GM21515 (cell line): ENCODE measurements around the gene COL21A1.

ENCODE experiments used
- ATAC-seq: cut with Tn5 transposase; IDR thresholded peaks from one replicate; pipeline ENCODE4 v1.9.1; 2021; ENCODE audit not compliant: unreplicated experiment

Gene COL21A1

DNA sequence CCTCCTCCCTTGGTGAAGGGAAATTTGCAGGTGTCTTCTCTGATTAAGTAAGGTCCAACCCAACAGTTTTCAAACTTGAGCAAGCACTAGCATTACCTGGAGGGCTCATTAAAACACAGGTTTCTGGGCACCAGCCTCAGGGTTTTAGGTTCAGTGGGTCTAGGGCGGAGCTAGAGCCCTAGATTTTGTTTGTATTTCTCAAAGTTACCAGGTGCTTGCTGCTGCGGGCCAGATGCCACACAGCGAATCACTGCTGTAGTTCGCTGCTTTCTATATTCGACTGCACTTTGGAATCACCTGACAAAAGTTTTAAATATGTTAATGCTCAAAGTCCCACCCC is 869 bp downstream of the COL21A1 start:
- ATAC-seq: no peak

DNA sequence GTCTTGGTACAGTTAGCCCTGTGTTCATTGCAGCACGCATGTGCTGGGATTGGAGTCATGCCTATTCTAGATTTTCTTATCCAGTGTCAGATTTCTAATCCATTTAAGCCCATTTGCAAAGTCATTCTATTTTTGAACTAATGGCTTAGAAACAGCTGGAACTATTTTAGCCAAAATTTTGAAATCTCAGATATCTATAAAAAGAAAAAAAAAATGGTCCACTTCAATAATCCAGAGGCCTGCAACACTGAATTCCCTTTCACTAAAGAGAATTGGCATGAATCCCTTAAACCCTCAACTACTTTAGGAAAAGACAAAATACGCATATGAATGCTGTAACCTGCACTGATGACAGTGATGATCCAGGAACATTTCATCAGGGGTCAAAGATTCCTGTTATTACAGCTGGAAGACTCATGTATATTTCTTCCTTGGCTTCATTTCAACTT is 1.5 kb downstream of the COL21A1 start:
- ATAC-seq: no peak

DNA sequence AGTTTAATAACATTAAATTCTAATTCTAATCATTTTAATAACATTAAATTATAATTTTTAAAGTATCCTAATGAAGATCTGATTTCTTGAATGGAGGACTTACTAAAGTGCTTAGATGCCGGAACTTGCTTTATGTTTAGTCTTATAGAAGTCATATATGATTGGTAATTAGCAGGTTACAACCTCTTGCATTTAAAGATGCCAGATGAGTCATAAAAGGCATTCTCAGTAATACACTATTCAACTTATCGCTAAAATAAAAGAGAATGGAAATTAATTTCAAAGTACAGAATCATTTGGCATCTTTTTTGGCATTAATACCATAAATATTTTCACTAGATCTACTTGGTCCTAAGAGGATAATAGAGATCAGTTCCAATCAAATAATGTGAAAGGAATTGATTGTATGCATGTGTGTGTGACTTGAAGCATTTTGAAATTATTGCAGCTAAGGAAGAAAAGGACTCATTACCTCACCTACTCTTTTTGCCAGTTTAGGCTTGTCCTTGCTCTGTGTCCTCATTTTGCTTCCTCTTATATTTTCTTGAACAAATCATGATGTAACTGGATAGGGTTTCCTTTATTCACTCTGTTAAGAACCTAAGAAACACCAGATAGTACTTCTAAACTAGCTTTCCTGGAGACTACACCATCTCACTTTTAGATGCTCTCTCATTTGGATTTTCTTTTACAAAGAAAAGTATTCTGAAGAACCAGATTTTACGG is 2.7 kb downstream of the COL21A1 start:
- ATAC-seq: no peak

DNA sequence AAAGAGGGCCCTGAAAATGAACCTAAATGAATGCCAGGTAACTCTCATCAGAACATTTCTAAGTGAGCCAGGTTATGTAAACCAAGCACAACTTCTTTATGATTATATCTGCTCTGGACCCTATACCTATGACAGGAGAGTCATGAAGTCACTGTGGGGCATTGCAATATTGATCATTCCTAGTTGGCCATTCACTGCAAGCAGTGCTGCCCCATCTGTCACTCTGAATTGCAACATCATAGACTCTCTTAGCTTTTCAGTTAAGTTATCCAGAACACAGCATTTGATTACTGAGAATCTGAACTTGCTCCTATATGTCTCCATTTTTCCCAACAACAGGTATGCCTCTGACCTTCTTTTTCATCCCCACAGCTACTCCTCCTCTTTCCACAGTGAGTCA is 3.3 kb downstream of the COL21A1 start:
- no peak for ATAC-seq

DNA sequence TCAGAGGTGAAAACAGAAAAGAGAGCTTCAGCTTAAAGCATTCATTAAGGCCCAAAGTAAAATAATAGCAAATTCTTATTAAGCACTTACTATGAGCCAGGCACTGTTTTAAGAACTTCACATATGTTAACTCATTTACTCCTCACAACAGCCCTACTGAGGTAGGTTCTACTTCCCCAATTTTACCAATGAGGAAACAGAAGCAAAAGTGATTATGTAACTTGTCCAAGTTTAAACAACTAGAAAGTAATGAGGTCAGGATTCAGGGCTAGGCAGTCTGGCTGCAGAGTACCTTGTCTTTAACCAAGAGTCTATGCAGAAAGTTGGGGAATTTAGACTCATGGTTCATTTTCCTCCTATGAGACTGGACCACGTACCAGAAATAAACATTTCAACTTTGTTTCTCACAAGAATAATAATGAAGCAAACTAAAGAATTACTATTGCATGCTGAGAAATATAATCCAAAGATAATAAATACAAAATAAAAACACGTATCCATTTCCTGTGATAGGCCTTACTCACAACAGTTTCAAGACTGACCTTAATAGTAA is 3.8 kb downstream of the COL21A1 start:
- peak; percentile 60 for ATAC-seq

DNA sequence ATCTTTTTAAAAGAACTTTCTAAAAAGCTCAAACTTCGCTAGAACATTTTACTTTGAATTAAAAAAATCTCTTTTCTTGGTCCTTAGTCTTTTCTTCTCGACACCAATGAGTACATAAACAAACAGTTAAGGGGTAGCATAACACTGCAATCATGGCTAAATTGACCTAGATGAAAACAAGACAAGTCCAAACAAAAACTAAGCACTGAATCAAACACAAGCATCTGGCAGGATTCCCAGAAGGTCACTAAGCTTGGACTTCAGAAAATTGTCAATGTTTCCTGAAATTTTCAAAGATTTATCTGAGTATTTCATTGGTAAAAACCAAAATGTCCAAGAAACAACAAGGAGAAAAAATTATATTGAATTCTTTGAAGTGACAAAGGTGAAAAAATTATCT is 5.0 kb downstream of the COL21A1 start:
- ATAC-seq: no peak

DNA sequence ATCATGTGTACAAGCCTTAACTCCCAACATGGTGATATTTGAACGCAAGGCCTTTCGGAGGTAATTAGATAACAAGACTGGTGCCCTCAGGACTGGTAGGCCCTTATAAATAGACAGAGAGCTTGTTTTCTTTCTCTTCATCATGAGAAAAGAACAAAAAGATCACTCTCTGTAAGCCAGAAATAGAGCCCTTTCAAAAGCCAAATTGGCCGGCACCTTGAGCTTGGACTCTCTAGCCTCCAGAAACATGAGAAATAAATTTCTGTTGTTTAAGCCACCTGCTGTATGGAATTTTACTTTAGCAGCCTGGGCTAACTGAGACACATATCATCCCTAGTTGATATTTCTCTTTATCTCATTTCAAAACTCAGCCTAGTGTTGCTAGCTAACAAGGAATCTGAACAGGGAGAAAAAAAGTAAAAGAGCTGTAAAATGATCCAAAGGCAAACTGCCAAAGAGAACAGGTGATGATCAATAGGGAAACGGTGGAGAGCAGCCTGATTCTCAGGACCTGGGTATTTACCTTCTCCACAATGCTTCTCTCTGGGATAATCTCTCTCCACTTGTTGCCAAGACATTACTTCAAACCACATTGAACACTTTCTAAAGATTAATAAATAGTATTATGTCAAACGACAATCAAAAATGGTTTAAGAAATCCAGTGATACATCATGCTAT is 6.1 kb downstream of the COL21A1 start:
- ATAC-seq: no peak

DNA sequence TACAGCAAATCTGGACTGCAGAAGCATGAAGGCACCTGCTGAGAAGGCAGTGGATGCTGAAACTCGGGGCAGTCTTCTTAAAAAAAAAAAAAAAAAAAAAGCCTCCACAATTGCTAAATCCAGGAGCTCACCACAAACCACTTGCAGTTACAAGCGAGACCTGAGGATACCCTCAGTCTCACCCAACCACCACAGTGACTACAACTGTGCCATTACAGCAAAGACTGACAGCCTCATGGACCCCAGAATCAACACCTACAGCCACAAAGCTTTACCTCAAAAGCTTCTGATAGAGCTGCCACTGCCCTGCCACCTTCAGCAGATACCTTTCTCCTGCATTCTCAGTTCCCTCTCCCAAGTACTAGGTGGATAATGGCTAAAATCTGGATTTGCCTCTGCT is 9.0 kb downstream of the COL21A1 start:
- no peak for ATAC-seq

DNA sequence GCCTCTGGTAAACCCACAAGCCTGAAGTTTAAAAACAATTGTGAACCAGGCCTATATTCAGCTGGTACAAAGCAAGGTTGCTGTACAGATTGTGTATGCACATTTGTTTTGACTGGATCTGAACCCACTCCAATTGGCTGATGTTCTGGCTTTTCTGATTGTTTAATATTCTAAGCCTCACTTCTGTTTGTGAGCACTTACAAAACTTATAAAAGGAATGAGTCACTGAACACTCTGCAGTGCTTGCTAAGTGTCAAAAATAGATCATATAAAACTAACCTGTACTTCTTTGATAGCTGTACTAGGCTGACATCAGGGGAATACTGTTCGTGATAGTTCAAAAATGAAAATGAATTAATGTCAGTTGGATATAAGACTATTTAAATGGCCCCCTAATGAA is 12.1 kb downstream of the COL21A1 start:
- ATAC-seq: no peak

DNA sequence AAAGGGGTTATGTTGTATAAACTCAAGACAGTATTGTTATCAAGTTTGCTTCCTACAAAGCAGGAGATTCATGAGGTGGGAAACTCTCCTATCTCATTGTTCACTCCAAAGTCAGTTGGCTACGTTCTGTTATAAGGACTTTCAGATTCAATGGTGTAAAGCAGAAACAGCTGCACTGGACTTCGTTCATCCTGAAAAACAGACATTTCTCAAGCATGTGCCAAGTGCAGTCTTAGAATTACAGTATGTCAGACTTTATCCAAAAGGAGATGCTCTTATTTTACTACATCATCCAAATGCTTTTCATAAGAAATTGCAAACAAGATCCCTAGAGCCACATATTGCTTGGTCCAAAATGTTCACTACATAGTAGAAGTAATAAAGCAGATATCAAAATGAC is 14.9 kb downstream of the COL21A1 start:
- ATAC-seq: no peak

DNA sequence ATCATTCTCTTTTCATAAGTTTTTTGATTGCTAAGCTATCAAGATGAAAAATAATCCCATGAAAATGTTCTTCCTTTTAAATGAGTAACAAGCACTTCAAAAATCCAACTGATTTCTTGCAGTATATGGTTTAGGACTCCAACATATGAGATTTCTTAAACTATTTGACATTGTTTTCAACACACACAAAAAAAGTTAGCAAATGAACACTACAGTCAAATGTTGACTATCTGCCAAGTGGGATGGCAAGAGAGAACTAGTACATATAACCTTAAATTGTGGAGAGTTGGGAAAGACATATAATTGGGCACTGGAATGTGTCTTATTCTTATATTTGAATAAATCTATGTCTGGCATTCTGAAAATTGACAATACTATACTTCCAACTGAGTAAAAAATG is 15.6 kb downstream of the COL21A1 start:
- ATAC-seq: no peak

DNA sequence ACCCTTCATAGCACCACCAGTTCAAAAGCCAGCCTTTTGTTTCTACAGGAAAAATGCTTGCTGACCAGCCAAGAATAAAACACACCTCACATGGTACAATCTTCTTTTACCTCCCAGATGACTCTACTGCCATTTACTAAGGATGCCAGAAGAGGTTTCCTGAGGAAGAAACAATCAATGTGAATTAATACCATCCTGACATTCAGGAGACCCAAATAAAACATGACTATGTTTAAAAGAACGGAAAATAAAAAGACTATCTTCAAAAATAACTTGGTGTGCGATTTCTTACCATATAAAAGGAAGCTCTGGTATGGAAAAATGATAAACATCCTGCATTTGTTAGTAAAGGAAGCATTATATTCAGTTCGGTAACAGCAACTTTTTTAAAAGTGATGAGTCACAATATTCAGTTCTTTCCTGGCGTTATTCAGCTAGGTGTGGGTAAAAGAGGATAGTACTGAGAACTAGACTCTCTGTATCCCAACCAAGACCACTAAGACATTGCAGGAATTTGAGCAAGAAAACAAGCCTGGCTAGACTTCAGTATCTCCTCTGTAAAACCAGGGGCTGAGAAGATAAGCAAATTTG is 16.3 kb downstream of the COL21A1 start:
- ATAC-seq: no peak

DNA sequence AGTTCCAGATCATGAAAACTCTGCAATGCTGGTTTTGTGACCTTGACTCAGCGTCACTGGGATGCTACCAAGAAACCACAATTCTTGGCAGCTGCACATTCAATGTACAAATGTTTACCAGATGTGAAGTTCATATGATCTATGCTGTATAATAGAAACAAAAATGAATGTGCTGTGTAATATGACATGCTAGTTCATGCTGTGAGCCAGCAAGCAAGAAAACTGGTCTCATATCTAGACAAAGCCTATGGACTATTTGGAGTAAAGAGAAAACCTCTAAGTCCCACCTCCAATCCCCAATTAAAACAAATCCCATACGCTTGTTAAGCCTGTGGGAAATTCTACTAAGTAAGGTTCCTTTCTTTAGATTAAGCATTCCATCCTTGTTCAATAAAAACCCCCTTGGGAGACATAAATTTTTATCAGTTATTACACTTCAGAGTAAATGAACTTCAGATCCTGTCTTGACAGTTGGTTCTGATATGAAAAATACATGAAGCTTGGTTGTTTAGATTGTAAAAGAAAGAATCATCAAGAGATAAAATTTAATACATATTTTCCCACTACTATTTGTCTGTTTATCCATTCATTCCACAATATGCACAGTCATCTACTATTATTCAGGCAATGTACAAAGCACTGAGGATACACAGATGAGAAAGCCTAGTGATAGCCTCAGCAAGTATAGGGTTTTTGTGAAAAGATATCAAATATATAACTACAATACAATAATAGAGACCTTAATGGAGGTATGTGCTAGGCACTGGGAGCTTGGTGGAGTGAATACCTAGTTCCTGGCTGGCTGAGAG is 20.1 kb downstream of the COL21A1 start:
- ATAC-seq: no peak

DNA sequence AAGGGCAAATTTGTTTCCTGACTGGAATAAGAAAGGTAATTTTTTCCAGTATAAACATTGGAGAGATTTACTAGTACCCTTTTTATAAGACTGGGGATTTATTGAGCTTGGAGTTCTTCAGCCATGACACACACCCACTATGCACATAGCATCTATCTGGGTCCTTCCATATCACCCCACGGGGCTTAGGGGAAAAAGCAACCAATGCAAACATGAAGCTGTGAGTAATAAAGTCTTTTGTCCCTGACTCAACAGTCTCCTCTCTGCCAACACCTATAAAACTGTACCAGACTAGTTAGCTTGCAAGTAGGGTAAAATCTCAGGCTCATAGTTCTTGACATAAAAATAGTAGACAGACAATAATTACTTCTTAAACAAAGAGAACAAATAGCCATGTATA is 23.4 kb downstream of the COL21A1 start:
- no peak for ATAC-seq

DNA sequence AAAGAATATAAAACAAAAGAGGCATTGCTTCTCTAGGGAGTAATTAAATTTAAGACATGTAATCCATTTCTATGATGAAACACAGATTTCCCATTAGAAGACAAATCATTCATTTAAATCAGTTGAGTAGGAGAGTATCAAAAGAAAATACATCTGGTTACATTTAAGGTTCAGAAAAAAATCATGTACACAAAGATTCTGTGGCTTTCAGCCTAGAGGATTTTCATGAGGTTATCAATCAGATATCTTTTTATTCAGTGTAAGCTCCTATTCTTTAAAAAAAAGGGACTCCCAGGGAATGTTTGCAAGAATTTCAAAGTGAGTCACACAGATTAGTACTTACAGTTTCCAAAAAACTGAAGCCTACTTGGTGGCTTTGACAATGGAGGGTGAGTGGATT is 24.9 kb downstream of the COL21A1 start:
- no peak for ATAC-seq

DNA sequence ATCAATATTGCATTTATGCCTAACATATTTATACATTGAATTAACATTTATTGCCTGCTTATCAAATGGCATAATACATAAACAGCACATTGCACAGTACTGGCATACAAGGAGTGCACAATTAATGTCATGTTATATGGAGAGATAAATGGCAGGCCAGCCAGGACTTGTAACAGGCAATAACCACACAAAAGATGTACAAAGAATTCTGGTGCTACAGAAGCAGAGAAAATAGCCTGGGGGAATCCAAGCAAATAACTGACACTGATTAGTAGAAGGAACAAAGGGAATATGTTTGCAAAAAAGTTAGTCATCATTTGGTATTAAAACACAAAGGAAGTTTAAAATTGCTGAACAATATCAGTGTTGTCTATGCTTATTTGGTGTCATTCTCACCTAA is 27.3 kb downstream of the COL21A1 start:
- no peak for ATAC-seq

DNA sequence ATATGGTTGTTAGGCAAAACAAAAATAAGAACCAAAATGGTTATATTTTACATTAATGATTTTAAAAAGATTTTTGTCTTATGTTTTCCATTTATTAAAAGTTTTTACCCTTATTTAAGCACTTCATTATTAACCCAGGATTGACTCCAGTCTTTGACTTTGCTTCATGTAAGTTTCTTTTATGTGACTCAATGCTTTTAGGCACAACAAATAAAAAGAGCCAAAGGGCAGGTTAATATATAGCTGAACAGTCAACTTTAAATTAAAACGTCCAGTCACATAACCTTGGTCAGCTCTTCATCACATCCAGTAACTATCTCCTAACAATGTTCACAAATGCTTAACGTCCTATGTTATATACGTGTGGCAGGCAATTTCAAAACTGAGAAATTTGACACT is 32.7 kb downstream of the COL21A1 start:
- no peak for ATAC-seq

DNA sequence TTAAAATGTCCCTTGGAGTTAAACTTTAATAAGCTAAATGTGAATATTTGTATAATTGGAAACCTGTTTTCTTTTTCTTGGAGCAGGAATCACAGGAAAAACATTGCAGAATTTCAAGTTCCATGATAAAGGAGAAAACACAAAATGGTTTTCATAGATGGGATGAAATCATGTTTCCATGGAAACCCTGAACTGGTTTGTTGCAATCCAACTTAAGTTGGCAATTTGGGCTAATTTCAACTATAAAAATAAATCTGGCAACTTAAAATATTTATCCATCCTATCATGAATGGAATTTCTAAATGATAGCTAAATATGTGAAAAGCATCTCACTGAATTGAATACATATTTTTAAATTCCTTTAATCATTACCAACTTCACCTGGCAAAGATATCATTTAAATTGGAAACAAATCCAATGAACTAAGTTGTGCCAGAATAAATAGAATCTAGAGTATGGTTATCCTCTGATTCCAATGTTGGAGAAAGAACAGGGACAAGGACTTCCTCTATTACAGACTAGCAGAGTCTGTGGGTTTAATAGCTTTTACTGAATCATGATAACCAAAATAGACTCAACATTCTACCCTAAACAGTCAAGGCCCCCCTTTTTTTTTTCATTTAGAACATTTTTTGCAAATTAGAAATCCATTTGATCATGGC is 33.2 kb downstream of the COL21A1 start:
- no peak for ATAC-seq

DNA sequence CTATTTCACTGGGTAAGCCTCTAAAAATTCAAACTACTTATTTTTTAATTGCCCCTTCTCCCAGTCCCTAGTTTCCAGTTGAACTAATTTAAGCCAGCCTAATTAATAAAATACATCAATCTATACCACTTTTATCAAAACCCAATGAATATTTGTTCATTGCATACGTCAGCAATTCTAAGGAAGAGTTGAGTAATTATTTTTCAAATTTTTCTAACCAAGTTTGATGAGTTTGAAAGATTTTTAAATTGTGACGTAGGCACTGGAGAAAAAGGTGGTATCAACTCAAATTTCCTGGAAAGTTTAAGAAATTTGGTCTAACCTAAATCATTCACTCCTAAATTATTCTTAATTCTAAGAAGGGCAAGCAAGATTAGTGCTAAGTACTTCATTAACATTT is 35.7 kb downstream of the COL21A1 start:
- ATAC-seq: no peak

DNA sequence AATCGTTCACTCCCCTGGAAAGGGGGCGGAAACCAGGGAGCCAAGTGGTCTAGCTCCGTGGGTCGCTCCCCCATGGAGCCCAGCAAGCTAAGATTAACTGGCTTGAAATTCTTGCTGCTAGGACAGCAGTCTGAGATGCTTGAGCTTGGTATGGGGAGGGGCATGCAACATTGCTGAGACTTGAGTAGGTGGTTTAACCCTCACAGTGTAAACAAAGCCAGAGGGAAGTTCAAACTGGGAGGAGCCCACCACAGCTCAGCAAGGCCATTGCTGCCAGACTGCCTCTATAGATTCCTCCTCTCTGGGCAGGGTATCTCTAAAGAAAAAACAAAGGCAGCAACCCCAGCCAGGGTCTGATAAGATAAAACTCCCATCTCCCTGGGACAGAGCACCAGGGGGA is 43.2 kb downstream of the COL21A1 start:
- no peak for ATAC-seq

DNA sequence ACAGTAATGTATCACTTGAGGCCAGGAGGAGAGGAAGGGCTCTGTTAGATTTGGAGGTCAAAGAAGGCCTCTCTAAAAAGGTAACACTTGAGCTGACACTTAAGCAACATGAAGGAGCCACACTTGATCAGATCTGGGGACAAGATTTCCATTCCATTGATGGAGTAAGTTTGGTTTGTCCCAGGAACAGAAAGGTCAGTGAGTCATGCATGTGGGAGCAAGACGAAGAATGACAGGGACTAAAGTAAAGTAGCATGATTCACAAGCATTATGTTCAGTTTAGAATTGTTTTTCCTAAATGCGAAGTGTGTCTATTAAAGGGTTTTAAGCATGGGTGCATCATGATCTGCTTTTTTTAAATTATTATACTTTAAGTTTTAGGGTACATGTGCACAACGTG is 47.4 kb downstream of the COL21A1 start:
- ATAC-seq: no peak
